Fibroblast of the aortic adventitia (primary cell): ENCODE data around the gene HNRNPUL2. TPM values are rescaled to one million over a fixed set of nuclear protein-coding genes. Genes with fewer than 3 reads are reported as not detected.

Source experiments
- DNase-seq: peaks from one replicate; pipeline ENCODE4 v3.0.0-alpha.2; 2010; ENCODE audit warnings: low read depth
- H3K4me3 ChIP-seq: 2 replicates; pipeline ENCODE4 v1.5.1; 2011; ENCODE audit warnings: low read depth, mild to moderate bottlenecking, control low read depth, low read length, moderate library complexity
- total RNA-seq: library from RNA; depleted of rRNA; stranded (reverse); fragments of >200 nt; gene quantifications from 2 replicates; pipeline ENCODE4 v1.2.3, GENCODE V29; 2012; ENCODE audit warnings: low replicate concordance
- TF ChIP-seq, protein P1 (sequence below): IDR thresholded peaks from 2 replicates; pipeline ENCODE4 v1.5.1; 2011; ENCODE audit warnings: mild to moderate bottlenecking, low read length, control low read depth, inconsistent platforms; ENCODE audit not compliant: insufficient read depth

Gene HNRNPUL2
- total RNA-seq, 1 donor, result 16.7 TPM

DNA sequence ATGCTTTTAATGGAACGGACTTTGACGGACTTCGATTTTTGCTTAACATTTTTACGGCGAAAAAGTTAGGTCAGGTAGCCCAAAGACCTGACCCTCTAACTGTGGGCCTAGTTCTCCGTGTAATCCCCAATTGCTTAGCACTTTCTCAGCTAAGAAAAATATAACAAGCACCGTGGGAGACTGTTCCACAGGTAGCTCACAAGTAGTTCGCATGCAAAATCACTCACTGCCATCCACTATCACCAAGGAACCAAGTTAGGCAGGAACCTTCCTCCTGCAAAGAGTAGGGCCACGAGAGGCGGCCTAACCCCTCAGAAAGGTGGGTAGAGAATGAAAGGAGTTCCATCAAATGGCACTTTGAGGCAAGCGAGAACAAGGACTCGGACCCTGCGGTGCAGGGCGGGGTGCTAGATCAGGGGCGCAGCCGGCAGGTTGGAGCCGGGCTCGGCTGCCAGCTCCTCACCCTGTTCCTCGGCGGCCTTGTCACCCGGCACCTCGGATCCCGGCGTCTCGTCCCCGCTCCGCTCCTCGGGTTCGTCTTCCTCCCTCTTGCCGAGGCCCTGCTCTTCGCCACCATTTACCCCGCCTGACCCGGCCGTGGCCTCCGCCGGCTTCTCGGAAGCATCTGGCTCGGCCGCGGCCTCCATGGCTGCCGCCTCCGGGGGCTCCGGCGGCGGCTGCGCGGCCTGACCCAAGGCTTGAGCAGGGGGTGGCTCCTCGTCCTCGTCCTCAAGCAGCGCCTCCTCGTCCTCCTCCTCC is 922 bp downstream of the HNRNPUL2 start:
- TF ChIP-seq, protein P1, sequence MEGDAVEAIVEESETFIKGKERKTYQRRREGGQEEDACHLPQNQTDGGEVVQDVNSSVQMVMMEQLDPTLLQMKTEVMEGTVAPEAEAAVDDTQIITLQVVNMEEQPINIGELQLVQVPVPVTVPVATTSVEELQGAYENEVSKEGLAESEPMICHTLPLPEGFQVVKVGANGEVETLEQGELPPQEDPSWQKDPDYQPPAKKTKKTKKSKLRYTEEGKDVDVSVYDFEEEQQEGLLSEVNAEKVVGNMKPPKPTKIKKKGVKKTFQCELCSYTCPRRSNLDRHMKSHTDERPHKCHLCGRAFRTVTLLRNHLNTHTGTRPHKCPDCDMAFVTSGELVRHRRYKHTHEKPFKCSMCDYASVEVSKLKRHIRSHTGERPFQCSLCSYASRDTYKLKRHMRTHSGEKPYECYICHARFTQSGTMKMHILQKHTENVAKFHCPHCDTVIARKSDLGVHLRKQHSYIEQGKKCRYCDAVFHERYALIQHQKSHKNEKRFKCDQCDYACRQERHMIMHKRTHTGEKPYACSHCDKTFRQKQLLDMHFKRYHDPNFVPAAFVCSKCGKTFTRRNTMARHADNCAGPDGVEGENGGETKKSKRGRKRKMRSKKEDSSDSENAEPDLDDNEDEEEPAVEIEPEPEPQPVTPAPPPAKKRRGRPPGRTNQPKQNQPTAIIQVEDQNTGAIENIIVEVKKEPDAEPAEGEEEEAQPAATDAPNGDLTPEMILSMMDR, result no peak
- DNase-seq, result no peak
- H3K4me3 ChIP-seq, result peak overlapping the region; percentile 84

DNA sequence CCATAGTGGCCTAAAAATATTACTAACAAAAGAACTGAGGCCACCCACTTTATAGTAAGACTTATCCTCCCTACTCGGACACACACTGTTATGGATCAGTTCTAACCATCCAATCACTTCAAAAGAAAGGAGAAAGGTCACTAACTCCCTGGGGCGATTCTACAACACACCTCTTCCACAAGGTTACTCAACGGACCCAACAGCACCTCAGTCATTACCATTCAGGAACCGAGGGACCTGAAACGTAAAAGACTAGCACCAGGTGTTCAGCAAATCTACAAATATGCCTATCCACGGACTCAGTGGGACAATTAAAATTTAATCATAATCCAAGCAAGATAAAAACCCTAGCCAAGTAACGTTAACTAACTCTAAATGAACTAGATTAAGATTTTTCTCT is 1.6 kb downstream of the HNRNPUL2 start:
- H3K4me3 ChIP-seq, result peak overlapping the region; percentile 84
- TF ChIP-seq, protein P1, result no peak
- no peak for DNase-seq

DNA sequence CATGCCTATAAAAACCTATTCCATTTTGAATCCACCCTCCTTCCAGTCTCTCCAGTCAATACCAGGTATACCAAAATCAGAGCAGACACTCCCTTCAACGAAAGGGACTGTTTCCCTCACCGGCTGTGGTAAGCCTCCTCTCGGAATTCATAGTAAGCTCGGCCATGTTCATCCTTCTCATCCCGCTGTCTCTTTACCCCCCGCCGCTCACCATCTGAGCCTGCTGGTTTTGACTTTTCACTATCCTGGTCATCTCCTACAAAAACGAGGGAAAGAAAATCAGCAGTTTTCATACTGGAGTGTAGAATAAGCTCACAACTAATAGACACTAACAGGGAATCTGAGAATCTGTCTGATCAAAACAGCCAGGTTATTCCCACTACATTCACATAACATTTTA is 3.1 kb downstream of the HNRNPUL2 start:
- H3K4me3 ChIP-seq, result peak overlapping the region; percentile 84

DNA sequence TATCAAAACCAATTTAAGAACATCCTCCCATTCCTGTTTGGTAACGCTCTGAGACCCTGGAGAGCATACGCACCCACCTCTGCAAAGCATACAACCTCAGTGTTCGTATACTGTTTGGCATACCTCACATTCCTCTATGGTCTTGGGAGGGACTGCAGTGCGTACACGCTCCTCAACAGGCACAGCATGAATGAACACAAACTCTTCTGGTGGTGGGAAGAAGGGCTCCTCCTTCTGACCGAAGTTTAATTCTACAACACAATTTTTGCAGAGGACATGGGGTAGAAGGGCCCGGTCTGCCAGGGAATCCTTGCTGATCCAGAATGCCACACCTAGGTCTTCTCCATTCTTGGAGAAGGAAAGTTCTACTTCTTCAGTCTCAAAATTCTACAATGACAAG is 5.3 kb downstream of the HNRNPUL2 start:
- peak; percentile 33 for DNase-seq
- TF ChIP-seq, protein P1, result peak; percentile 16
- no peak overlapping the region for H3K4me3 ChIP-seq

More for the DNA sequence above, 3.1 kb downstream of the HNRNPUL2 start:
- no peak for DNase-seq
- TF ChIP-seq, protein P1, result no peak

DNA sequence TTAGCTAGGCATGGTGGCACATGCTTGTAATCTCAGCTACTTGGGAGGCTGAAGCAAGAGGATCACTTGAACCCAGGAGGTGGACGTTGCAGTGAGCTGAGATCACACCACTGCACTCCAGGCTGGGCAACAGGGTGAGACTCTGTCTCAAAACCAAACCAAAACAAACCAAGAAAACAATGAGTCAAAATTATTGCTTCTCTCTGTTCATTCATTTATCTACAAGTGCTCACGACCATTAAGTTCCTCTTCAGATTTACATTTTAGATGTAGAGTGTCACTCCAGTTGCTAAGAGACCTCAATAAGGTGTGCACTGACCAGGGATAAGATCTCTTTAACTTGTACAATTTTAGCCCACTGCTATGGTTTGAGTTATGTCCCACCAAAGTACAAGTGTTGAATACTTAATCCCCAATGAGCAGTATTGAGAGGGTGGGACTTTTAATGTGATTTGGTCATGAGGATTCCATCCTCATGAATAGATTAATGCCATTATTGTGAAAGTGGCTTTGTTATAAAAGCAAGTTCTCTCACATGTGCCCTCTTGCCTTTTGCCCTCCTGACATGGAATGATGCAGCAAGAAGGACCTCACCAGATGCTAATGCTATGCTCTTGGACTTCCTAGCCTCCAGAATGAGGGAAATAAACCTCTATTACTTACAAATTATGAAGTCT is 7.8 kb downstream of the HNRNPUL2 start:
- TF ChIP-seq, protein P1, result no peak
- DNase-seq, result no peak
- H3K4me3 ChIP-seq, result no peak overlapping the region

DNA sequence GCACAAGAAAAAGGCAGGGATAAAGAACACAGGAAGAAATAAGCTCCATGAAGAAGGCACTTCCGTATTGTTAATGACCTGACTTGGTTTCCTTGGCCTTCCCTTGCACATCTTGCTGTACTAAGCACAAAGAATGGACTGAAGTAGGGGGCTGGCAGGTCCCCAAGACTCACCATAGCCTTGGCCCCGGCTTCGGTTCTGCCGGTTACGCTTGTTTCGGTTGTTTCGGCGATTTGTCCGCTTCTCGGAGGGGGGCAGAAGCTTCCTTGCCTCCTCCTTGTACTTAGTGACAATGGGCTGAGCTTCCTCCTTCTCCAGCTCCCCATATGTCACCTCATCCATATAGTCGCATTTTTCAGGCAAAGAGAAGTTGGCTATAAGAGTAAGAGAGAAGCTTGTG is 10.4 kb downstream of the HNRNPUL2 start:
- no peak for DNase-seq
- TF ChIP-seq, protein P1, result no peak
- no peak overlapping the region for H3K4me3 ChIP-seq
